Endodermal cell (in vitro differentiated cells): ENCODE data around the gene LIMK1. TPM values are rescaled to one million over a fixed set of nuclear protein-coding genes. Genes with fewer than 3 reads are reported as not detected.
A peak's percentile ranks its signal among the peaks of the same experiment; 100 is the strongest.

ENCODE experiments used
- DNase-seq: peaks from one replicate; pipeline ENCODE4 v3.0.0-alpha.2; 2017
- H3K27ac ChIP-seq: 2 replicates; pipeline ENCODE4 v1.5.1; 2013; ENCODE audit warnings: mild to moderate bottlenecking, low read depth, low read length, moderate library complexity
- H3K27me3 ChIP-seq: 2 replicates; pipeline ENCODE4 v1.6.1; 2013; ENCODE audit warnings: mild to moderate bottlenecking, low read length, moderate library complexity; ENCODE audit not compliant: insufficient read depth, control insufficient read depth, poor library complexity, severe bottlenecking
- H3K36me3 ChIP-seq: 2 replicates; pipeline ENCODE4 v1.7.0; 2013; ENCODE audit warnings: mild to moderate bottlenecking, low read length, moderate library complexity; ENCODE audit not compliant: control insufficient read depth, insufficient read depth
- H3K4me1 ChIP-seq: one replicate; pipeline ENCODE4 v1.7.0; 2013; ENCODE audit warnings: low read length; ENCODE audit not compliant: control insufficient read depth, insufficient read depth
- H3K4me3 ChIP-seq: 2 replicates; pipeline ENCODE4 v1.5.1; 2013; ENCODE audit warnings: mild to moderate bottlenecking, low read length, moderate library complexity
- H3K9ac ChIP-seq: 2 replicates; pipeline ENCODE4 v1.6.1; 2013; ENCODE audit warnings: mild to moderate bottlenecking, low read length, moderate library complexity; ENCODE audit not compliant: poor library complexity, severe bottlenecking; ENCODE audit errors: extremely low read depth
- H3K9me3 ChIP-seq: 2 replicates; pipeline ENCODE4 v1.6.1; 2013; ENCODE audit warnings: mild to moderate bottlenecking, low read length, moderate library complexity; ENCODE audit not compliant: control insufficient read depth
- H3K27ac Mint-ChIP-seq: 2 replicates; pipeline ENCODE4 v1.8.0; 2020; ENCODE audit warnings: mixed read lengths
- H3K27me3 Mint-ChIP-seq: 2 replicates; pipeline ENCODE4 v1.8.0; 2021; ENCODE audit warnings: mild to moderate bottlenecking, mixed read lengths; ENCODE audit not compliant: insufficient read depth
- H3K36me3 Mint-ChIP-seq: 2 replicates; pipeline ENCODE4 v1.8.0; 2020; ENCODE audit warnings: low read depth, mixed read lengths
- H3K4me1 Mint-ChIP-seq: 2 replicates; pipeline ENCODE4 v1.8.0; 2020; ENCODE audit warnings: mixed read lengths
- H3K4me3 Mint-ChIP-seq: 2 replicates; pipeline ENCODE4 v1.8.0; 2020; ENCODE audit warnings: mild to moderate bottlenecking, moderate library complexity, mixed read lengths
- H3K9me3 Mint-ChIP-seq: 2 replicates; pipeline ENCODE4 v1.8.0; 2020; ENCODE audit warnings: mild to moderate bottlenecking, mixed read lengths
- CTCF ChIP-seq: fragments of 200-600 bp; sonication (generic); conservative IDR thresholded peaks from 2 replicates; pipeline ENCODE4 v1.5.0; 2021; ENCODE audit warnings: antibody characterized with exemption, mild to moderate bottlenecking
- WGBS, 2 experiments: methylation state at CpG; one replicate each; pipeline versions ENCODE4 v1.1.5 to v1.1.7; 2013; ENCODE audit warnings: missing lambda C conversion rate in 2 of 2, mixed read lengths in 1 of 2; ENCODE audit not compliant: insufficient coverage in 1 of 2, insufficient read length in 1 of 2; 5-methylcytosine and 5-hydroxymethylcytosine counted together
- total RNA-seq, 2 donors: library from RNA; stranded (reverse); fragmentation: NEBNext Ultra II Directional in 1 of 2; extraction: Animal tissue kit (Norgen Biotek cat#: 25700) in 1 of 2; gene quantifications; 2 replicates in 1 of 2; 3 replicates in 1 of 2; pipeline ENCODE4 v1.2.1, GENCODE V29; 2021

The LIMK1 gene
- total RNA-seq, 2 donors from 2014 or later = 83.9 TPM

GRCh38 chr7:74059681-74060588 is 23.7 kb upstream of the LIMK1 start:
- peak; percentile 22 for TF ChIP-seq CTCF
- Mint-ChIP-seq H3K4me3 (no peak overlapping the region), H3K27ac (no peak overlapping the region), H3K9me3 (no peaks in the 10 kb centered on the region), H3K27me3 (peaks cover 7% of the 10 kb centered on the region), H3K36me3 (no peaks in the 10 kb centered on the region), H3K4me1 (peaks cover 4% of the 10 kb centered on the region)
- peaks cover 5% of the 10 kb centered on the region for H3K27me3 ChIP-seq
- WGBS, 2 experiments = 91 to 95% methylated on average over 5 to 20 of the region's 21 CpGs
- no peak for DNase-seq
- no peak overlapping the region for H3K27ac ChIP-seq
- H3K9ac ChIP-seq = no peak overlapping the region
- no peaks in the 10 kb centered on the region for H3K9me3 ChIP-seq
- H3K4me3 ChIP-seq = no peak overlapping the region
- H3K4me1 ChIP-seq = no peaks in the 10 kb centered on the region
- no peaks in the 10 kb centered on the region for H3K36me3 ChIP-seq

GRCh38 chr7:74061840-74062539 is 21.6 kb upstream of the LIMK1 start:
- Histone ChIP-seq H3K4me1 (no peaks in the 10 kb centered on the region), H3K4me3 (no peak overlapping the region), H3K36me3 (no peaks in the 10 kb centered on the region), H3K9ac (no peak overlapping the region), H3K27ac (no peak overlapping the region), H3K9me3 (no peaks in the 10 kb centered on the region), H3K27me3 (peaks cover 5% of the 10 kb centered on the region)
- Mint-ChIP-seq H3K36me3 (no peaks in the 10 kb centered on the region), H3K27me3 (peaks cover 7% of the 10 kb centered on the region), H3K4me1 (peaks cover 4% of the 10 kb centered on the region), H3K27ac (peak overlapping the region; percentile 55), H3K9me3 (no peaks in the 10 kb centered on the region), H3K4me3 (no peak overlapping the region)
- no peak for TF ChIP-seq CTCF
- no peak for DNase-seq
- 82 to 84% methylated on average over 10 to 20 of the region's 20 CpGs for WGBS, 2 experiments

GRCh38 chr7:74063223-74063641 is 20.4 kb upstream of the LIMK1 start:
- H3K27ac Mint-ChIP-seq = no peak overlapping the region
- Histone ChIP-seq H3K9ac (no peak overlapping the region), H3K27me3 (peaks cover under 1% of the 10 kb centered on the region), H3K4me1 (no peaks in the 10 kb centered on the region), H3K9me3 (no peaks in the 10 kb centered on the region), H3K27ac (no peak overlapping the region), H3K36me3 (no peaks in the 10 kb centered on the region), H3K4me3 (no peak overlapping the region)
- TF ChIP-seq CTCF = no peak
- DNase-seq = no peak
- no peaks in the 10 kb centered on the region for H3K9me3 Mint-ChIP-seq
- no peaks in the 10 kb centered on the region for H3K36me3 Mint-ChIP-seq
- 94 to 99% methylated on average over 10 to 14 of the region's 14 CpGs for WGBS, 2 experiments
- H3K27me3 Mint-ChIP-seq = peaks cover 2% of the 10 kb centered on the region
- peaks cover 4% of the 10 kb centered on the region for H3K4me1 Mint-ChIP-seq
- no peak overlapping the region for H3K4me3 Mint-ChIP-seq
